GM19099 (cell line): Measurements from ENCODE around the gene PARN.

ENCODE experiments used
- POLR2A ChIP-seq: IDR thresholded peaks from 3 replicates; pipeline ENCODE4 v1.6.1; 2011; ENCODE audit warnings: low read depth; ENCODE audit not compliant: insufficient read length; ENCODE audit errors: extremely low read depth

PARN gene

DNA sequence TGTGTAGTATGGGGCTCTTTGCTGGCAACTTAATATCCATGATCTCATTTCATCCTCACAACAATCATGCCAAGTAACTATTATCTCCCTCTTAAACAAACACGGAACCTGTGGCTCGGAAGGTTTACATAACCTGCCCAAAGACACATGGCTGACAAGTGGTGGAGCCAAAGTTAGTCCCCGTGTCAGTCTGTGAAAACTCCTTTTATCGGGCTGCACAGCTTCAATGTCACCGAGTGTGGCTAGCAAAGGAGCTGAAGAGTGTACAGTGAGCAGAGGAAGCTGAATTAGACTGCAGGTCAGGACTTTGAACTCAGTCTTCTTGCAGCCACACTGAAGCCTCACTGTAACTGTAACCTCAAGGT, 80.3 kb downstream of the PARN start:
- no peak for TF ChIP-seq POLR2A

DNA sequence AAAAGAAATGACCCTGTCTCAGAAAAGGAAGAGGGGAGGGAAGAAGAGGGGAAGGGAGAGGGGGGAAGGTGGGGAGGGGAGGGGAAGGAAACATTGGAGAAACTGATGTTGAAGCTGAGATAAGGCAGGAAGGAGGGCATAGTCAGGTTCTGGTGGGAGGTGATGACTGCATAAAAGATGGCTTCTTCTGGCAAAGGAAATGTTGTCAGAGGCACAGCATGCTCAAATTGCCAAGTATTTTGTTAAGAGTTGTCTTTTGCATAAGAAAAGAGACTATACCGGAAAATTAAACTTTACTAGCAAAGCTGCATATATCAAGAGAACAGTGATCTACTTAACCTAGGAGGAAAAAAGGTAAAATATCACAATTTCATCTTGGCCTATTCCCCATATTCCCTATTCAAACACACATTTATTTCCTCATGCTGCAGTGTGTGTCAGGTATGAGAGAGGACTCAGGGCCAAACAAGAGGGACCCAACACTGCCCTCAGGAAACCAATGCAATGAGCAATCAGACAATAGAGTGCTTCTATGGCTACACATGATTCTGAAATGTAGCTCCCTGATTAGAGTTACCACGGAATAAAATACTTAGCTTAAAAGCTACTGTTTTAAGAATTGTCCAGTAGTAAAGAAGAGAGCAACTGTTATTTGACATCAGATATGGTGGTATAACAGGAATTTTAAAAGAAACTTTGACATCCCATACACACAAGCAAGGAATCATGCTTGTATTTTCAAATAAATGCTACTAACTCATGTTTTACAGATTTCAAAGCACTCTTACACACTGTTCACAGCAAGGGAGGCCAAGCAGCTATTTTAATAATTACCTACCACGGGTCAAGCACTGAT, 80.9 kb downstream of the PARN start:
- TF ChIP-seq POLR2A, result no peak

DNA sequence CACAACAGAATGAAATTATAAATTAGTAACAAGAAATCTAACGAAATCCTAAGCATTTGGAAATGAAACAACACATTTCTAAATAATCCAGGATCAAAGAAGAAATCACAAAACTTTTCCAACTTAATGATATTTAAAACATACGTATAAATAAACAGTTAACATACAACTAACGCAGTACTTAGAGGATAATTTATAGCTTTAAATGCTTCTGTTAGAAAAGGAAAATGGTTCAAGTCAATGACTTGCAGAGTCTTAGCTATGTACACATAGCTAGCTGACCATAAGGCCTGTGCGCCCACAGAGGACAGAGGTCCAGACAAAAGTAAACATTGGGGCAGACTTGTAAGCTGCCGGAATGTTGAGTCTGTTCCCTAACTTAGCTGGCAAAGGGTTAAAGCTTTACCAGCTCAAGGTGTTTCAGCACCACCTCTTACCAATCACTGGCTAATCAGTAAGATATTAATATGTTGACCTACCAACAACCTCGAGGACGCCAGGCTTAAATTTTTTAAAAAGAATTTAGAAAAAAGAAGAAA, 84.6 kb downstream of the PARN start:
- no peak for TF ChIP-seq POLR2A

DNA sequence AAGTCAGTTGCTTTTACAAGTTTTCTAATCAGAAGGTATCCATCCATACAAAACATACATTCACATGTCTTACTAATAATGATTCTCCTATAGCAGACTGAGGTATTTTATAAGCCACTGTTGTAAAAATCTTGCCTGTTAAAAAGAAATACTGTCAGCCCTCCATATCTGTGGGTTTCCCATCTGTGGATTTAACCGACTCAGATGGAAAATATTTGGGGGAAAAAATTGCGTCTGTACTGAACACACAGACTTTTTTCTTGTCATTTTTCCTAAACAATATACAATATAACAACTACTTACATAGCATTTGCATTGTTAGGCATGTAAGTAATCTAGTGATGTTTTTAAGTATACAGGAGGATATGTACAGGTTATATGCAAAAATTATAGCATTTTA, 90.4 kb downstream of the PARN start:
- TF ChIP-seq POLR2A, result no peak

DNA sequence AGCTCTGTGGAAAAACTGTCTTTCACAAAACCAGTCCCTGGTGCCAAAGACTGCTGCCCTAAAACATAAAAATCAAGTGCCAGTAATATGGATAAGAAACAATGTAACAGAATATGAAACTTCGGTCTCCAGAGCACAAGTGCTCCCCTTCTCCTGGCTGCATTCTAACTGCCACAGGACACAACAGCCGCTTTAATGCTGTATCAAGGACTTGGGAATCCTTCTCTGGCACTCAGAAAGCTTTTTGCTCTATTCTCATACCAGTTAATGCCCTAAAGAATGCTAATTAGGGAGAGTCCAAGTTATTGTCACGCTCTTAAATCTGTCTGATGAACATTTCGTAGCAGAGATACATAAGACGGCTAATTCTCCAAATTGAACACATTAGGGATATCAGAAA, 90.9 kb downstream of the PARN start:
- TF ChIP-seq POLR2A, result no peak

DNA sequence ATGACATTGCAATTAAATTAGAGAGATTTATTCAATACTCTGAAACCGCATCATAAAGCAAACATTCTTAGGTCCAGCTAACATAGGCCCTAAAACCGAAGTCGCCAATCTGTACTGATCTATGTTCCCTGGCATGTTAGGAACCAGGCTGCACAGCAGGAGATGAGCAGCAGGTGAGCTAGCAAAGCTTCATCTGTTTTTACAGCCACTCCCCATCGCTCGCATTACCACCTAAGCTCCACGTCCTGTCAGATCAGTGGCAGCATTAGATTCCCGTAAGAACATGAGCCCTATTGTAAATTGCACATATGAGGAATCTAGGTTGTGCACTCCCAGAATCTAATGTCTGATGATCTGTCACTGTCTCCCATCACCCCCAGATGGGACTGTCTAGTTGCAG, 91.5 kb downstream of the PARN start:
- TF ChIP-seq POLR2A, result no peak

DNA sequence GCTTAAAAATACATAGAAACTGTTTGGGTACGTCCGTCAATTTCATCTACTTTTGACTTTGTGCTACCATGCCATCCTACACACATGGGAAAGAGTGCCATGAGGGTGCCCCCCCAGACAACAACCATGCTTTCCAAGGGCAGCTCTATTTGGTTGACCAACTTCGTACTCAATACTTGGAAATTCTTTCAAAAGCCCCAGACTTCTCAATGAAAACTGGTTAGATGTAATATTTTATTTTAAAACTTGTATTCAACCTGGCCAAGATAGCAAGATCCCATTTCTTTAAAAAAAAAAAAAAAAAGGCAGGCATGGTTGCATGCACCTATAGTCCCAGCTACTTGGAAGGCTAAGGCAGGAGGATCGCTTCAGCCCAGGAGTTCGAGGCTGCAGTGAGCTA, 98.4 kb downstream of the PARN start:
- TF ChIP-seq POLR2A, result no peak

DNA sequence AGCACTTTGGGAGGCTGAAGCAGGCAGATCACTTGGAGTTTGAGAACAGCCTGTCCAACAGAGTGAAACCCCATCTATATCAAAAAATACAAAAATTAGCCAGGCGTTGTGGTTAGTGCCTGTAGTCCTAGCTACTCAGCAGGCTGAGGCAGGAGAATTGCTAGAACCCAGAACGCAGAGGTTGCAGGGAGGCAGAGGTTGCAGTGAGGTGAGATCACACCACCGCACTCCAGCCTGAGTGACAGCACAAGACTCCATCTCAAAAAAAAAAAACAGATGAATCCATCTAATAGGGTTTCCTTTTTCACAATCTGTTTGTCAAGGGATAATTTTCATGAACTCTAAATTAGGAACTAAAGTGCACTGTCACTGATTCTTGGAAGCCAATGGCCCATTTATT, 99.0 kb downstream of the PARN start:
- no peak for TF ChIP-seq POLR2A

DNA sequence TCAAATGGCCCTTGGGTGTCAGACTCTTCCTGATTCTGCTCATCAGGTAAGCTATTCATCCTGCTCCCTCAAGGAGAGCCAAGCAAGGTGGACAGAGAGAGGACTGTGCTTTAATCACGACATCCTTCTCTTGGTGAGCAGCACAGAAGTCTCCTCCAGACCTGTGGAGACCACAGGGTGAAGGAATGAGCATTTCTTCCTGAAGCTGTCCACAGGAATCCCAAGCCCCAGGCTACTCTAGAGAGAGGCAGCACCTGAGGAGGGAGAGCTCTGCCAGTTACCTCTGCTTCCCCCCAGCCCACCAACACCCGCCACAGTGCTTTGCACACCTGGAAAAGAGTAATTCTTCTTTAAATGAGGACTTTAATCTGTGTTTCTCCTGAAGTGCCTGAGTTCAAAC, 100.0 kb downstream of the PARN start:
- no peak for TF ChIP-seq POLR2A

DNA sequence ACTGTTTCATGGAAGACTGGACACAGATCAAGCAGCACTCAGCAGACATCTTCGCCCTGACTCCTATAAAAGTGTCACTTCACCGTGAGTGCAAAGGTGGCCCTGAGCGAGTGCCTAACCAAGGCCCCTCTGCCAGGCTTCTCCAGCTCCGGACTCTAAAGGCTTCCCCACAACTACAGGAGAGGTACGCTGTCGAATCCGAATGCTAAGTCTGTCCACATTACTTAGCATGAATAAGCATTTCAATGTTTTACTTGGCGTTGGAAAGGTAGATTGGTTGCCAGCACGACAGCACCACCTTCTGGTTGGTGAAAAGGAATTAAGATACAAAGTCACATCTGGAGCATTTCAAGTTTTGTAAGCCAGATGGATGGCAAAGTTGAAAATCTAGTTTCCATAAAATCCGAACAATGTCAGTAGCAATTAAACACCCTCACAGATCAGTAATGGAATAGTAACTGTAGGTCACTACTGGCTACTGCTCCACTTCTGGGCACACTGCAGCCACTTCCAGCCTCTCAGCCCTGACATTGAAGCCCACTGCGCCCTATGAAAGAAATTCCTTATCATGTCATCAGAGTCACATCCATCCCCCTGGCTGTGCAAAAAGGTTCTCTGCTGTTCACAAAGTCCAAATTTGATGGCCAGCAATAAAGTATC, 100.9 kb downstream of the PARN start:
- no peak for TF ChIP-seq POLR2A

DNA sequence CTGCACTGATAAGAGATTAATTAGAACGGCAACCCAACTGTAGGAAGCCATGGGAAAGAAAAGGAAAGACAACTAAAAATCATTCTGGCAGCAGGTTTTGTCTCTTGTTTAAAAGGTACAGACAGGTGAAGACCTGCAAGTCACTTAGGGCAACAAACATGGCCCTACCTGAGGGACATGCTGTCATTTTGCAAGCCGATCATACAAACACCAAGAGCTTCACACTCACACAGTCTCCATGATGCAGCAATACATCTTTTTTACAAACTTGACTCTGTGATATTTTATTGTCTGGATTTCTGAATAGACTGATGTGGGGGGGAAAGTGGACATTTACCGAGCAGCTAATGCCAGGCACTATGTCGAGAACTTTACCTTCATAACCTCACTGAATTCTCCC, 101.8 kb downstream of the PARN start:
- no peak for TF ChIP-seq POLR2A

DNA sequence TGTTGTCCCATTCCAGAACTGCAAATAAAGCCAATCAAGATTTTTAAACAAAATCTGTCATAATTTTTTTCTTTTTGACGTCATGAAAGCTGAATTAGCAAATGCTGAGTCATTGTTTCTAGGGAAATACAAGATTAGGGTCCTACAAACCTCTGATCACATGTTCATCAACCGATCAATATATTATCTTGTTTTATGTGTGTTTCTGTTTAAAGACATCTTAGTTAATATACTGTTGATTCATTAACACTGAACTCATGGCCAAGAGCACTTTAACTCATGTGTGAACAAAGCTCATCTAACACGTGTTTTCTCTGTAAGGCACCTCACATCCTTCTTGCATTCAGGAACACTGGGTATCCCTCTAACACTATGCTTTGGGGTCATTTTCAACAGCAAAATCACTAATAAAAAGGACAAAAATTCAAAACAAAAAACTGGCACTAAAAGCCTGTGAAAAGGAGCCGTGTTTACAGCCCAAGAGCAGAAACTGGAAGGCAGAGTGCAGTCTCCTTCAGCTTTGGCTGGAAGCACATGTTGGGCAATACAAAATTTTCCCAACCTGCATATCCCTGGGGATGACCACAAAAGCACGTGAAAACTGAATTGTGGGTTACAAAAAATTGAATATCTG, 102.5 kb downstream of the PARN start:
- no peak for TF ChIP-seq POLR2A

DNA sequence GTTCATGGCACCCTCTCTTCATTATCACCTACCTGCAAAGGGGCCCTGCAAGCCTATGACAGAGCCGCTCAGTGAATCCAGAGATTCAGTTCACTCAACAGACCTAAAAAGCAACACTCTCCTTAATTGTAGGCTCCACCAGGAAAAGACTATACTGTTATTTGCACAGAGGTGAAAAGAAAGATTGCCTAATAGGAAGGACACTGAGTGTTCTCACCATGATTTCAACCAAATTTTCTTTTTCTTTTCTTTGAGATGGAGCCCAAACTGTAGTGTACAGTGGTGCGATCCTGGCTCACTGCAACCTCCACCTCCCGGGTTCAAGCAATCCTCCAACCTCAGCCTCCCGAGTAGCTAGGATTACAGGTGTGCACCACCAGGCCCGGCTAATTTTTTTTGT, 104.5 kb downstream of the PARN start:
- TF ChIP-seq POLR2A, result no peak

DNA sequence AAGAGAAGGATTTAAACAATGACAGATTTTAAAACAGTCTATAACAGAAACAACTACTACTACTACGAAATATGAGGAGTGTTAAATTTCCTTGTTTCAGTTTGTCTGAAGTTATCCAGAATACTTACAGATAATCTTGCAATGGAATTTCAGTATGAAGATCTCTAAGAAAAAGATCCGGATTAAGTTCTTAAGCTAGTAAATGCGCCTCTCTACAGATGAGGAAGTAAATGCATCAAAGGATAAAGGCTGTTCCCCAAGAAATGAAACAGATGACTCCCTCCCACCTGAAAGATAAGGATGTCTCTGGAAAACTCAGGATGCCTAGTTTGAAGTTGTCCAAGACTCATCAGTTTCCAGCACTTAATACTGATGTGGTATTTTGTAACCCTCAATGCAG, 105.1 kb downstream of the PARN start:
- TF ChIP-seq POLR2A, result no peak

DNA sequence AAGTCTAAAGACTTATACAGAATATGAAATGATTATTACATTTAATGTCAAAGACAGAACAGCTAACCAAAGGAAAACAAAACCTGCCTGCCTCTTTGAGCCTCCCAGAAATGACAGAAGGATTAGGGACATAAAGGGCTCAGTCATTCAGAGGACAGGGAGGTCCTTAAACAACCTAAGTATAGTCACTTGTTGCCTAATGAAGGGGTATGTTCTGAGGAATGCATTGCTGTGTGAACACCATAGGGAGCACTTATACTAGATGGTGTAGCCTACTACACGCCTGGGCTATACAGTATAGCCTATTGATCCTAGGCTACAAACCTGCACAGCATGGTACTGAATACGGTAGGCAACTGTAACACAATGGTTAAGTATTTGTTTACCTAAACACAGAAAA, 106.4 kb downstream of the PARN start:
- TF ChIP-seq POLR2A, result no peak

DNA sequence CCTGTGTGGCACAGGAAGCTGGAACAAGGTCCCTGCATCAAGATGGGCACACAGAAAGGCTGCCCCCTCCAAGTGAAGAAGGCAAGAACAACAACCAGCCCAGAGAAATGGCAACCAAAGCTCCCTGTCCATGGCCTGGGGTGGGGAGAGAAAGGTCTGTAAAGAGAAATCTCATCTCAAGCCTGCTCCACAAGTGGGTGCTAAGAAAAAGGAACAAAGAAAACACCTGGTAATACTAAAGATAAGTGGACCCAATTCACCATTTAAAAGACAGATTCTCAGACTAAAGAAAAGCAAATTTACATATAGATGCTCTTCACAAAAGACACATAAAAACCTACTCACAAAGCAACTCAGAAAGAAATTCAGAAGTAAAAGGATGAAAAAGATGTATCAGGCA, 107.4 kb downstream of the PARN start:
- no peak for TF ChIP-seq POLR2A

DNA sequence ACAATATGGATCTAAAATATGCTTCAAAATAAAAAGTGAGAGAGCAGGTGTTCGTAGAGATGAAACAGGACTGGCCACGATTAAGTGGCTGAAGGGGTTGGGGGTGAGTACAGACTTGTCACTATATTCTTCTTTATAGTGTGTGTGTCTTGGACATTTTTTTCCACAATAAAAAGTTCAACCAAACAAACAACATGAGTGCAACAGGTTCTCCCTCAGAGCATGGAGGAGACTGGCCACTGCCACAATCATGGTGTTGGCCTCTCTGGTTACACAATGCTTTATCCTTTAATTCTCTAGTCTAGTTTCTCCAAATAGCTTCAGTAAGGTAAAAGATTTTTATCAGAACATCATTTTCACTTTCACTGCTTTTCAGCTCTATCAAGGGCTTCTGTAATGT, 109.3 kb downstream of the PARN start:
- no peak for TF ChIP-seq POLR2A

DNA sequence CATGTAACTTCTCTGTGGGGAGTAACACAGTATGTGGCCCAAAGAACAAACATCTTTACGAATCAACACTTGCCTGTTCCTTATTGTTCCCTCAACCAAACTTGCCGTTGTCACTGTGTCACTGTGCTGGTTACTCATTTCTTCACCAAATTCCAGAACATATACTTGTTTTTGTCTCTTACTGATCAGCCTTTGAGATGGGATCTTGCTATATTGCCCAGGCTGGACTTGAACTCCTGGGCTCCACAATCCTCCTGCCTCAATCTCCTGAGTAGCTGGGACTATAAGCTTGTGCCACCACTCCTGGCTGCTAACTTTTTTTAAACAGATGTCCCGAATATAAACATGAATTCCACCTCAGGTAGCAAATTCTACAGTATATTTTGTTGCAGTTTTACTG, 115.1 kb downstream of the PARN start:
- TF ChIP-seq POLR2A, result no peak
